Prostate gland (tissue), 2 donors: ENCODE data around the gene TMEM92.
"Not testable (repeated sequence)": the region's sequence is repeated elsewhere in the genome, so short reads cannot be mapped to it uniquely, and the experiment has no call there.

Source experiments
- POLR2A ChIP-seq: fragments of 450-650 bp; IDR thresholded peaks from one replicate; pipeline ENCODE4 v1.6.1; 2016; ENCODE audit warnings: antibody characterized with exemption, mild to moderate bottlenecking
- POLR2AphosphoS5 ChIP-seq: sonication (generic); formaldehyde crosslinking; IDR thresholded peaks from one replicate; pipeline ENCODE4 v1.6.1; 2017; ENCODE audit warnings: antibody characterized with exemption
- TF ChIP-seq, protein P1 (sequence below), 4 experiments: fragments of 200-600 bp in 2 of 4; fragments of 450-650 bp in 2 of 4; sonication (generic) in 2 of 4; IDR thresholded peaks; 1 replicate in 3 of 4; 2 replicates in 1 of 4; pipeline ENCODE4 v1.5.1; 2016 to 2019; ENCODE audit warnings: antibody characterized with exemption in 4 of 4, mild to moderate bottlenecking in 2 of 4, moderate library complexity in 2 of 4

DNA sequence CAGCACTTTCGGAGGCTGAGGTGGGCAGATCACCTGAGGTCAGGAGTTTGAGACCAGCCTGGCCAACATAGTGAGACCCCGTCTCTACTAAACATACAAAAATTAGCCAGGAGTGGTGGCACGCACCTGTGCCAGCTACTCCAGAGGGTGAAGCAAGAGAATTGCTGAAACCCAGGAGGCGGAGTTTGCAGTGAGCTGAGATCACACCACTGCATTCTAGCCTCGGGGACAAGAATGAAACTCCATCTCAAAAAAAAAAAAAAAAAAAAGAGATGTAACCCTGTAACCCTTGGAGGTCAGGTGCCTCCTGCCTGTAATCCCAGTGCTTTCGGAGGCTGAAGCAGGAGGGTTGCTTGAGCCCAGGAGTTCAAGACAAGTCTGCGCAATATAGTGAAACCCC, 13.0 kb downstream of the TMEM92 start:
- TF ChIP-seq, protein P1, sequence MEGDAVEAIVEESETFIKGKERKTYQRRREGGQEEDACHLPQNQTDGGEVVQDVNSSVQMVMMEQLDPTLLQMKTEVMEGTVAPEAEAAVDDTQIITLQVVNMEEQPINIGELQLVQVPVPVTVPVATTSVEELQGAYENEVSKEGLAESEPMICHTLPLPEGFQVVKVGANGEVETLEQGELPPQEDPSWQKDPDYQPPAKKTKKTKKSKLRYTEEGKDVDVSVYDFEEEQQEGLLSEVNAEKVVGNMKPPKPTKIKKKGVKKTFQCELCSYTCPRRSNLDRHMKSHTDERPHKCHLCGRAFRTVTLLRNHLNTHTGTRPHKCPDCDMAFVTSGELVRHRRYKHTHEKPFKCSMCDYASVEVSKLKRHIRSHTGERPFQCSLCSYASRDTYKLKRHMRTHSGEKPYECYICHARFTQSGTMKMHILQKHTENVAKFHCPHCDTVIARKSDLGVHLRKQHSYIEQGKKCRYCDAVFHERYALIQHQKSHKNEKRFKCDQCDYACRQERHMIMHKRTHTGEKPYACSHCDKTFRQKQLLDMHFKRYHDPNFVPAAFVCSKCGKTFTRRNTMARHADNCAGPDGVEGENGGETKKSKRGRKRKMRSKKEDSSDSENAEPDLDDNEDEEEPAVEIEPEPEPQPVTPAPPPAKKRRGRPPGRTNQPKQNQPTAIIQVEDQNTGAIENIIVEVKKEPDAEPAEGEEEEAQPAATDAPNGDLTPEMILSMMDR (IDR thresholded peaks at IDR 0.05): not testable (repeated sequence)
- TF ChIP-seq POLR2AphosphoS5, POLR2A: not testable (repeated sequence)
